Measurements from ENCODE around the gene RAN. TPM values are rescaled to one million over a fixed set of nuclear protein-coding genes. Genes with fewer than 3 reads are reported as not detected.
"Not testable (repeated sequence)": the region's sequence is repeated elsewhere in the genome, so short reads cannot be mapped to it uniquely, and the experiment has no call there.

The RAN gene
- total RNA-seq, 1 donor from 2014 or later = 431 TPM

- DNase-seq (ENCODE audit: extremely low read depth, low read depth, low spot score) = no peak
Measured at GRCh38 chr12:130878193-130879185, 6.6 kb downstream of the RAN start.

GRCh38 chr12:130879212-130879686 lies 7.4 kb downstream of the RAN start:
- DNase-seq (ENCODE audit: extremely low read depth, low read depth, low spot score) = no peak

GRCh38 chr12:130879781-130880389 lies 8.0 kb downstream of the RAN start:
- DNase-seq (ENCODE audit: extremely low read depth, low read depth, low spot score) = no peak

GRCh38 chr12:130880411-130880885 lies 8.6 kb downstream of the RAN start:
- DNase-seq (ENCODE audit: extremely low read depth, low read depth, low spot score) = no peak

- no peak for DNase-seq (ENCODE audit: extremely low read depth, low read depth, low spot score)
Measured at GRCh38 chr12:130881046-130881445, 9.2 kb downstream of the RAN start.

GRCh38 chr12:130881548-130881947 lies 9.7 kb downstream of the RAN start:
- no peak for DNase-seq (ENCODE audit: extremely low read depth, low read depth, low spot score)

GRCh38 chr12:130887190-130887589 lies 15.3 kb downstream of the RAN start:
- not testable (repeated sequence) for DNase-seq (ENCODE audit: extremely low read depth, low read depth, low spot score)

GRCh38 chr12:130904064-130904463 lies 32.2 kb downstream of the RAN start:
- DNase-seq (ENCODE audit: extremely low read depth, low read depth, low spot score) = no peak

- not testable (repeated sequence) for DNase-seq (ENCODE audit: extremely low read depth, low read depth, low spot score)
Measured at GRCh38 chr12:130904936-130905455, 33.1 kb downstream of the RAN start.

GRCh38 chr12:130909111-130909510 lies 37.2 kb downstream of the RAN start:
- DNase-seq (ENCODE audit: extremely low read depth, low read depth, low spot score) = no peak

GRCh38 chr12:130911193-130911592 lies 39.3 kb downstream of the RAN start:
- no peak for DNase-seq (ENCODE audit: extremely low read depth, low read depth, low spot score)

GRCh38 chr12:130911933-130912332 lies 40.1 kb downstream of the RAN start:
- DNase-seq (ENCODE audit: extremely low read depth, low read depth, low spot score) = no peak

- peak; percentile 7 for DNase-seq (ENCODE audit: extremely low read depth, low read depth, low spot score)
Measured at GRCh38 chr12:130916241-130916911, 44.5 kb downstream of the RAN start.

GRCh38 chr12:130917607-130918006 lies 45.7 kb downstream of the RAN start:
- no peak for DNase-seq (ENCODE audit: extremely low read depth, low read depth, low spot score)

- DNase-seq (ENCODE audit: extremely low read depth, low read depth, low spot score) = no peak
Measured at GRCh38 chr12:130919086-130919485, 47.2 kb downstream of the RAN start.

- DNase-seq (ENCODE audit: extremely low read depth, low read depth, low spot score) = no peak
Measured at GRCh38 chr12:130920119-130920703, 48.3 kb downstream of the RAN start.

- DNase-seq (ENCODE audit: extremely low read depth, low read depth, low spot score) = no peak
Measured at GRCh38 chr12:130920723-130921381, 49.0 kb downstream of the RAN start.

- no peak for DNase-seq (ENCODE audit: extremely low read depth, low read depth, low spot score)
Measured at GRCh38 chr12:130922511-130922953, 50.7 kb downstream of the RAN start.

- DNase-seq (ENCODE audit: extremely low read depth, low read depth, low spot score) = no peak
Measured at GRCh38 chr12:130924966-130925665, 53.2 kb downstream of the RAN start.
